GM19372 (cell line): ENCODE results near the gene GLG1.

Source experiments
- ATAC-seq: cut with Tn5 transposase; IDR thresholded peaks from one replicate; pipeline ENCODE4 v1.9.1; 2021; ENCODE audit warnings: mild to moderate bottlenecking, low read depth, moderate library complexity; ENCODE audit not compliant: unreplicated experiment

Gene GLG1

DNA sequence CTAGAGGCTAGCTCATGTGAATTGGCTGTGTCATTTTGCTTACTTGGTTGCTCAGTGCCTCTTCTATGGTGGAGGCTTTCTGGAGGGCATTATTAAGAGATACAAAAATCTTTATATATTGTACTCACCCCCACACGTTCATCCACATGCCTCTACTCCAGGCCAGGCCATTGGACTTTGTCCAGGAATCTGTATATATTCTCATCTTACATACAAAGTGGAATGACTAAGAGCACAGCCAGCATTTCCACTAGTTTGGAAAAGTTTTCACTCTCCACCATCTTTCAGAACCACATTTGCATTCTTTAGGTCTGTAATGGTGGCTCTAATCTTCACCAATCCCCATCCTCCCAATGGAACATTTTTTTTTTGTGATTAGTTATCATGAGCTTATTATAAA is 4.8 kb upstream of the GLG1 start:
- no peak for ATAC-seq

DNA sequence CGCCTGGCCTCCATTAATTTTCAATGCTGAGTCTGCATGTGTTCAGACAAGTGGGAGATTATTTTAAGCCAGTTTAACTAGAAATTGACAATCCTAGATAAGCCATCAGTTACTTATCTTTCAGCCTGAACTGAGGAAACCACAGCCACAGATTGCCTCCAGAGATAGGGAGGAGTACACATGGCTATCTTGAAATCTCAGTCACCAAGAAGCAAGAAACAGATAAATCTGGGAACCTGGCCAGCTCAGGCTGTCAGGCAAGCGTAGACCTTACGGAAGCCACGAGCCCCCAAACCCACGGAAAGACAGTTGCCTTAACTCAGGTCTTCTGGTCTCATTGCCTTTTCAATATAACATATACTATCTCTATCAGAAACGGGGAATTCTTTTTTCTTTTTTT is 2.0 kb upstream of the GLG1 start:
- no peak for ATAC-seq

DNA sequence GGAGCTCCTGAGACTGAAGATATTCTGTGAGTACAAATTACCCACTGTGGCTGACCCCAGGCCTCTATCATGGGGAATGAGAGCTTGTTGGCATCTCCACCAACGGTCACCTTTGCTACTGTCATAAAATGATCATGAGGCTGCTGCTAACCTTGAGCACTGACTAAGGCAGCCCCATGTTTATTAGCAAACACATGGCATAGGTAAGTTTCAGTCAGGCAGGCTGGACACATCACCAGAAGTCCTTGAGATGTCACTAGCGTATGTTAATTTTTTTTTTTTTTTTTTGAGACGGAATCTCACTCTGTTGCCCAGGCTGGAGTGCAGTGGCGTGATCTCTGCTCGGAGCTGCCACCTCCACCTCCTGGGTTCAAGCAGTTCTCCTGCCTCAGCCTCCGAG is 1.5 kb upstream of the GLG1 start:
- no peak for ATAC-seq

- no peak for ATAC-seq
These were observed 1.0 kb upstream of the GLG1 start for GRCh38 chr16:74607962-74608356.

GRCh38 chr16:74607310-74607961 is 522 bp upstream of the GLG1 start:
- peak; percentile 16 for ATAC-seq

DNA sequence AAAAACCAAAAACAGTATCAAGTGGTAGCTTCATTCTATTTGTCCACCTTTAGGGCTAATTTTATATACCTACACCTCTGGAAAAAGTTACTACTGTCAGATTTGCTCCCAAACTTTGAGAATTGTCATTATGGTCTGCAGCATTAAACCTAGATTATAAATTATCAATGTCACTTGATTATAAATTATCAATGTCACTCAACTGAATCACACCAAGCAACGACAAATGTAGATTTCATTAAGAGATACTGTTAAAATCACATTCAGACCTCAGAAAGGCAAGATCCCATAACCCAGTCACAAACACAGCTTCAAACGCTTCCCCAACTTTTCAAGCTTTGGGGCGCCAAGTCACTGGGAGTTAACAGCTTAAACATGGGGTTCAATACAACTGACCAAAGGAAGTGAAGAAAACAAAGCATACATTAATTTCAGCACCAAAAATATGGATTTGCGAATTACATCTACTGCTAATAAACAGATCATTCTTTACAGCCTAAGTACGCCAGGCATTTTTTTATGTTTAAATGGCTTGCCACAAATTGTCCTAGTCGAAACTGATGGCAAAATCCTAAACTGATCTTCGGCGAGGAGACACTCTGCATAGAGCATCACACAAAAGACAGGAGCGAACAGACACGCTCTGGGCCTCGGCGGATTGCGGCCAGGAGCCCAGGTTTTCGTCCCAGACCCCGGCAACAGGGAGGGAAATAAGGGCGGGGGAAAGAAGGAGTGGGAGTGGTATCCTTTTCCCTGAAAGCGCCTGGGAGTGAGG is 981 bp downstream of the GLG1 start:
- no peak for ATAC-seq

DNA sequence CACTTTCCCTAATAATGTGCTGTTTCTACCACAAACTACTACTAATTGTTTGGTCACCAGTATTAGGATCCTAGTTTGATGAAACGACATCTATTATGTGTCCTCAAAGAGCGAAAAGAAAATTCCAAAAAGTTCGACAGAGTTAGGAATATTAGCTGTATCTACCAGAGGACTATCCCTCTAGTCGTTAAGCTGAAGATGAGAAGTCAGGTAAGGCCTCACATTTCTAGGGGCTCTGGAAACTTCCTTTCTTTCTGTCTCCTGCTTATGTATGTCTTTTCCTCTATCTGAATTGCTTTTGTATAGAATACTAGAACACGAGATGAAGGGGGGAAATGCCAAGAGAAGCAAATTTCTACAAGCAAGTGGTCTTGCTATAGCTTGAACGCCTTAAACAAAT is 1.6 kb downstream of the GLG1 start:
- ATAC-seq = no peak

GRCh38 chr16:74603848-74604247 is 3.1 kb downstream of the GLG1 start:
- no peak for ATAC-seq

DNA sequence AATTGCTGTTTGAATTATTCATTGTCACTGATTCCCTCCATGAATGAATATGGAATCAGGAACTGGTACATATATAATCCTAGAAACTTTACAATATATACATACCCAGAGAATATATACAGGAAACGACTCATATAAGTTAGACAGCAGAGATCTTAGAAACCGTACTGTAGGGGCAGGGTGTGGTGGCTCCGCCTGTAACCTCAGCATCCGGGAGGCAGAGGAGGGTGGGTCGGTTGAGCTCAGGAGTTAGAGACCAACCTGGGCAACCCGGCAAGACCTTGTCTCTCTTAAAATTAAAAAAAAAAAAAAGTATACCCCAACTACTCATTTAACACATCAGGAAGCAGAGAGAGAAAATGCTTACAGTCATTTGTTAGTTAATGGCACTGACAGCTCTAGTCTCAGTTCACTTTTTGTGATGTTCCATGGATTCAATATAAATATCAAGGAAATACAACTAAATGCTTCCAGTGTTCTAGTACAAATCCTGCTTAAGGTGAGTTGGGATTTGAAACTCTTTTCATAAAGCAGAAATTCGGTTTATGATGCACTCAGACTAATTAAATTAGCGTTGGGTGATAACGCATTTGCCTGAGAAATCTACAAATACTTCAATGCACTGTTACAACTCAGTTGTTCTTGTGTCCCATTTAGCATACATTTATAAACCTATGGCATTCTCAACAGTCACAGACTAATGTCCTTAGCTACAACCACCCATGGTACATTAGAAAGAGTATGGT is 5.6 kb downstream of the GLG1 start:
- ATAC-seq = no peak

DNA sequence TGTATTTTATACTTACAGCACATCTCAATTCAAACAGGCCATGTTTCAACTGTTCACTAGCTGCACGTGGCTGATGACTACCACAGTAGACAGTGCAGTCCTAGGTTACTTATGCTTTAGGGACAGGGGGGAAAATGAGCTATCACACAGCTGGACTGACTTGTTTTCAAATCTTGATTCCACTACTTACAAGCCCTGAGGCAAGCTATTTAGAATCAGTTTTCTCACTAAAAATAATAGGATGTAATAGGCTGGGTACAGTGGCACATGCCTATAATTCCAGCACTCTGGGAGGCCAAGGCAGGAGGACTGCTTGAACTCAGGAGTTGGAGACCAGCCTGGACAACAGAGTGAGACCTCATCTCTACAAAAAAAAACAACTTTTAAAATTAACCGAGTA is 10.3 kb downstream of the GLG1 start:
- ATAC-seq = no peak

- ATAC-seq = no peak
These were observed 14.1 kb downstream of the GLG1 start for GRCh38 chr16:74592847-74593246.

DNA sequence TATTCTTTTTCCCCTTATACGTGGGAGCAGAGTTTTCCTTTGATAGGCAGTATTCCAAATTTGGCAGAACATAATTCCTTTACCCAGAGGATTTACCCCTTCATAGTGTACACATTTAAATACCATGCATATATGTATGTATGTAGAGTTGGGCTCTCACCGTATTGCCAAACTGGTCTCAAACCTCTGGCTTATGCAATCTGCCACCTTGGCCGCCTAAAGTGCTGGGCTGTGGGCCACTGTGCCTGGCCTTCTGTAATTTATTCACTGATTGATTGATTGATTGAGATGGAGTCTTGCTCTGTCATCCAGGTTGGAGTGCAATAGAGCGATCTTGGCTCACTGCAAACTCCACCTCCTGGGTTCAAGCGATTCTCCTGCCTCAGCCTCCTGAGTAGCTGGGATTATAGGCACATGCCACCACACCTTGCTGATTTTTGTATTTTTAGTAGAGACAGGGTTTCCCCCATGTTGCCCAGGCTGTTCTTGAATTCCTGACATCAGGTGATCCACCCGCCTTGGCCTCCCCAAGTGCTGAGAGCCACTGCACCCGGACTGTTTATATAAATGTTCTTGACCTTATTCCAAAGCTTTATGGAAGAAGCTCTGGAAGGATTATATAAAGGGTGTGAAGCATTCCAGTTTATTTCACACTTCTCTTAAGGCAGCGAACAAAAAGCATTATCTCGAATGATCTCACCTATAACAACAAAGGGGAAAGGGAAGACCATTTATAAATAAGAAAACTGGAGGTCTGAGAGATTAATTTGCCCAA is 14.9 kb downstream of the GLG1 start:
- no peak for ATAC-seq

DNA sequence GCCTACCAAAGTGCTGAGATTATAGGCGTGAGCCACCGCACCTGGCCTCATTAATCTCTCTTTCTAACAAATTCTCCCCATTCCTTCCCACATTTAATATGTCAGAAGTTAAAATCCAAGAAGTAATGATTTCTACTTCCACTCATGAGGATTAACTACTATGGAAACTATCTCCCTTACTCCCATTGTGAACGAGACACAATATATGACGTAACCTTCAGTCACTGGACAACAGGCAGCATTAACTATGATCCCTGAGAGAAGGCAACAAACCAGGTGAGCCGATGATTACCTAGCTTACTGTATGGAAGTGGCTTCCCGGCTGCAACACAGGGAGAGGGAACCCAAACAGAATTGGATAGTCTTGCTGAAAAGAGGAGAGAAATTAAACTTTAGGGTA is 20.0 kb downstream of the GLG1 start:
- ATAC-seq = no peak

DNA sequence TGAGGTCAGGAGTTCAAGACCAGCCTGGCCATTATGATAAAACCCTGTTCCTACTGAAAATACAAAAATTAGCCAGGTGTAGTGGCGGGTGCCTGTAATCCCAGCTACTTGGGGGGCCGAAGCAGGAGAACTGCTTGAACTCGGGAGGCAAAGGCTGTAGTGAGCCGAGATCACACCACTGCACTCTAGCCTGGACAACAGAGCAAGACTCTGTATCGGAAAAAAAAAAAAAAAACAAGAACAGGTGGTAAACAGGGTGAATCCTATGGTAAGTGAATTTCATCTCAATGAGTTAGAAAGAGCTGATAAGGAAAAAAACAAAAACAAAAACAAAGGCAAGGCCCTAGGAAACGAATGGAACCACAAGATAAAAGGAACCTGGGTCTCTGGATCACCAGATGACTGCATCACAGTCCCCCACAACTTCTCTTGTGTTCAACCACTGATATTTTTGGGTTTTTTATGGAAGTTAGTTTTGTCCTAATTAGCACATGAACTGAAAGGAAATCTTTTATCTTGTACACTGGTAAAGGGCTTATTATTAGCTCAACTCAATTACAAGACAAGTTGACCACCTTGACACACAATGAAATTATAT is 21.0 kb downstream of the GLG1 start:
- ATAC-seq = no peak

- ATAC-seq = no peak
These were observed 22.8 kb downstream of the GLG1 start for GRCh38 chr16:74583926-74584666.

GRCh38 chr16:74582970-74583369 is 23.9 kb downstream of the GLG1 start:
- ATAC-seq = no peak

DNA sequence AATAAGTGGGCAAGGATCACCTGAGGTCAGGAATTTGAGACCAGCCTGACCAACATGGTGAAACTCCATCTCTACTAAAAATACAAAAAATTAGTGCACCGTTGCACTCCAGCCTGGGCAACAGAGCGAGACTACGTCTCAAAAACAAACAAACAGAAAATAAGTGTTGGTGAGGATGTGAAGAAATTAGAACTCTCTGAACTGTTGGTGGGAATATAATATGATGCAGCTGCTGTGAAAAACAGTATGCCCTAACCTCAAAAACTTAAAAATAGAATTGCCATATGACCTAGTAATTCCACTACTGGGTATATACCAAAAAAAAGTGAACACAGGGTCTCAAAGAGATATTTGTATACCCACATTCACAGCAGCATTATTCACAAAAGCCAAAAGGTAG is 26.1 kb downstream of the GLG1 start:
- ATAC-seq = no peak

GRCh38 chr16:74578838-74579237 is 28.1 kb downstream of the GLG1 start:
- no peak for ATAC-seq

DNA sequence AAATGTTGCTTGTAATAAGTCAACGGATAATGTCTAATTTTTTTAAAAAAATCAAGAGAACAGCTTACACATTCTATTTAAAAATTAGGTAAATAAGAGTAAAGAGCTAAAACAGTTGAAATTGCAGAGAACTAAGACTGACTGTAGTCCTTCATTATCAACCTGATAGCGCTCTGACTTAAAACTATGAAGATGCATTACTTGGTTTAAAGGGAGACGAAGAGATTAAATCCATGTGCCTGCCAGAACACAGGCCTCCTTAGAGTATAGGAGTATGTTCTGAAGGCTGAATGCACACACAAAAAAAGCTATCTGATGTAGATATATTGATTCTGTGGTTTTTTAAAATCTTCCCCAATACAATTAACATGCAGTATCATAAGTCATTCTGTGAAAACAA is 28.5 kb downstream of the GLG1 start:
- ATAC-seq = no peak

GRCh38 chr16:74577882-74578366 is 29.0 kb downstream of the GLG1 start:
- no peak for ATAC-seq
